Neural cell (in vitro differentiated cells): Measurements from ENCODE around the gene DCXR.

ENCODE experiments used
- EP300 ChIP-seq: fragments of 450-650 bp; conservative IDR thresholded peaks from 2 replicates; pipeline ENCODE4 v1.6.1; 2014; ENCODE audit warnings: antibody characterized with exemption, mild to moderate bottlenecking, moderate library complexity; ENCODE audit not compliant: poor library complexity, severe bottlenecking
- EZH2 ChIP-seq: fragments of 200-600, 300-800 bp; shearing (Covaris generic), sonication (generic); IDR thresholded peaks from 2 replicates; pipeline ENCODE4 v1.6.1; 2014; ENCODE audit warnings: antibody characterized with exemption, low read length, borderline replicate concordance, mild to moderate bottlenecking; ENCODE audit not compliant: insufficient read depth, poor library complexity, severe bottlenecking
- POLR2AphosphoS5 ChIP-seq: IDR thresholded peaks from 2 replicates; pipeline ENCODE4 v1.6.1; 2012
- RAD21 ChIP-seq: fragments of 450-650 bp; conservative IDR thresholded peaks from 2 replicates; pipeline ENCODE4 v1.6.1; 2014; ENCODE audit warnings: antibody characterized with exemption, mild to moderate bottlenecking, moderate library complexity
- SMC3 ChIP-seq: fragments of 450-650 bp; conservative IDR thresholded peaks from 2 replicates; pipeline ENCODE4 v1.6.1; 2014; ENCODE audit warnings: antibody characterized with exemption, mild to moderate bottlenecking, moderate library complexity; ENCODE audit not compliant: poor library complexity
- TAF1 ChIP-seq: IDR thresholded peaks from 2 replicates; pipeline ENCODE4 v1.6.1; 2012; ENCODE audit warnings: low read depth
- TF ChIP-seq, protein P1 (sequence below): fragments of 450-650 bp; IDR thresholded peaks from 2 replicates; pipeline ENCODE4 v1.5.1; 2014; ENCODE audit warnings: antibody characterized with exemption, mild to moderate bottlenecking, moderate library complexity; ENCODE audit not compliant: poor library complexity, severe bottlenecking
- TF ChIP-seq, protein P2 (sequence below): IDR thresholded peaks from 2 replicates; pipeline ENCODE4 v1.6.1; 2012; ENCODE audit warnings: borderline replicate concordance

DNA sequence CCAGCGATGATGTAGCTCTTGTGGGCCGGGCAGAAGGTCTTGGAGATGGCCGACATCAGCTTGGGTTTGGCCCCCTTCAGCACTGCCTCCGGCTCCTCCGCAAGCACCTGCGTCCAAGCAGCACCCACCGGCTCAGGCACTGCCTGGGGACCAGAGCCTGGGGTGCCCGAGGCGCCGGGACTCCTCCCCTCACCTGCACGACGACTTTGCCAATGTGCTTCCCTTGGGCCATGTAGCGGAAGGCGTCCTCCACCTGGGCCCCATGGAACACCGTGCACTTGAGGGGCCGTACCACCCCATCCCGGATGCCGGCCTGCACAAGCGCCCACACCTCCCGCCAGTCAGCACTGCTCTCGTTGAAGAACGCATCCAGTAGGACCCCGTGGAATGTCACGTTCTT, 45.5 kb upstream of the DCXR start:
- TF ChIP-seq, protein P1, sequence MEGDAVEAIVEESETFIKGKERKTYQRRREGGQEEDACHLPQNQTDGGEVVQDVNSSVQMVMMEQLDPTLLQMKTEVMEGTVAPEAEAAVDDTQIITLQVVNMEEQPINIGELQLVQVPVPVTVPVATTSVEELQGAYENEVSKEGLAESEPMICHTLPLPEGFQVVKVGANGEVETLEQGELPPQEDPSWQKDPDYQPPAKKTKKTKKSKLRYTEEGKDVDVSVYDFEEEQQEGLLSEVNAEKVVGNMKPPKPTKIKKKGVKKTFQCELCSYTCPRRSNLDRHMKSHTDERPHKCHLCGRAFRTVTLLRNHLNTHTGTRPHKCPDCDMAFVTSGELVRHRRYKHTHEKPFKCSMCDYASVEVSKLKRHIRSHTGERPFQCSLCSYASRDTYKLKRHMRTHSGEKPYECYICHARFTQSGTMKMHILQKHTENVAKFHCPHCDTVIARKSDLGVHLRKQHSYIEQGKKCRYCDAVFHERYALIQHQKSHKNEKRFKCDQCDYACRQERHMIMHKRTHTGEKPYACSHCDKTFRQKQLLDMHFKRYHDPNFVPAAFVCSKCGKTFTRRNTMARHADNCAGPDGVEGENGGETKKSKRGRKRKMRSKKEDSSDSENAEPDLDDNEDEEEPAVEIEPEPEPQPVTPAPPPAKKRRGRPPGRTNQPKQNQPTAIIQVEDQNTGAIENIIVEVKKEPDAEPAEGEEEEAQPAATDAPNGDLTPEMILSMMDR, result no peak
- TF ChIP-seq EZH2 (no peak), SMC3 (no peak), POLR2AphosphoS5 (no peak), TAF1 (no peak), EP300 (no peak), RAD21 (no peak)
- TF ChIP-seq, protein P2, sequence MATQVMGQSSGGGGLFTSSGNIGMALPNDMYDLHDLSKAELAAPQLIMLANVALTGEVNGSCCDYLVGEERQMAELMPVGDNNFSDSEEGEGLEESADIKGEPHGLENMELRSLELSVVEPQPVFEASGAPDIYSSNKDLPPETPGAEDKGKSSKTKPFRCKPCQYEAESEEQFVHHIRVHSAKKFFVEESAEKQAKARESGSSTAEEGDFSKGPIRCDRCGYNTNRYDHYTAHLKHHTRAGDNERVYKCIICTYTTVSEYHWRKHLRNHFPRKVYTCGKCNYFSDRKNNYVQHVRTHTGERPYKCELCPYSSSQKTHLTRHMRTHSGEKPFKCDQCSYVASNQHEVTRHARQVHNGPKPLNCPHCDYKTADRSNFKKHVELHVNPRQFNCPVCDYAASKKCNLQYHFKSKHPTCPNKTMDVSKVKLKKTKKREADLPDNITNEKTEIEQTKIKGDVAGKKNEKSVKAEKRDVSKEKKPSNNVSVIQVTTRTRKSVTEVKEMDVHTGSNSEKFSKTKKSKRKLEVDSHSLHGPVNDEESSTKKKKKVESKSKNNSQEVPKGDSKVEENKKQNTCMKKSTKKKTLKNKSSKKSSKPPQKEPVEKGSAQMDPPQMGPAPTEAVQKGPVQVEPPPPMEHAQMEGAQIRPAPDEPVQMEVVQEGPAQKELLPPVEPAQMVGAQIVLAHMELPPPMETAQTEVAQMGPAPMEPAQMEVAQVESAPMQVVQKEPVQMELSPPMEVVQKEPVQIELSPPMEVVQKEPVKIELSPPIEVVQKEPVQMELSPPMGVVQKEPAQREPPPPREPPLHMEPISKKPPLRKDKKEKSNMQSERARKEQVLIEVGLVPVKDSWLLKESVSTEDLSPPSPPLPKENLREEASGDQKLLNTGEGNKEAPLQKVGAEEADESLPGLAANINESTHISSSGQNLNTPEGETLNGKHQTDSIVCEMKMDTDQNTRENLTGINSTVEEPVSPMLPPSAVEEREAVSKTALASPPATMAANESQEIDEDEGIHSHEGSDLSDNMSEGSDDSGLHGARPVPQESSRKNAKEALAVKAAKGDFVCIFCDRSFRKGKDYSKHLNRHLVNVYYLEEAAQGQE, result no peak
